Smooth muscle cell (in vitro differentiated cells): Measurements from ENCODE around the gene DNER. TPM values are rescaled to one million over a fixed set of nuclear protein-coding genes. Genes with fewer than 3 reads are reported as not detected.
A peak's percentile ranks its signal among the peaks of the same experiment; 100 is the strongest.

Source experiments
- DNase-seq: peaks from one replicate; lab custom pipeline; 2025; ENCODE audit not compliant: unreplicated experiment; lab: John Stamatoyannopoulos, UW
- H2AFZ ChIP-seq: fragments of 200-600 bp; sonication (generic); 2 replicates; pipeline ENCODE4 v1.6.0; 2016; ENCODE audit warnings: antibody characterized with exemption, low read depth, mild to moderate bottlenecking
- H3F3A ChIP-seq: fragments of 200-600 bp; sonication (generic); 2 replicates; pipeline ENCODE4 v1.6.0; 2017; ENCODE audit warnings: antibody characterized with exemption, low read depth
- H3K27ac ChIP-seq: fragments of 200-600 bp; sonication (generic); 2 replicates; pipeline ENCODE4 v1.5.1; 2016; ENCODE audit warnings: low read depth, mild to moderate bottlenecking
- H3K27me3 ChIP-seq: fragments of 200-600 bp; sonication (generic); 2 replicates; pipeline ENCODE4 v1.6.1; 2016; ENCODE audit warnings: low read depth, mild to moderate bottlenecking
- H3K36me3 ChIP-seq: fragments of 200-600 bp; sonication (generic); 2 replicates; pipeline ENCODE4 v1.5.1; 2016; ENCODE audit warnings: low read depth
- H3K4me1 ChIP-seq: fragments of 200-600 bp; sonication (generic); 2 replicates; pipeline ENCODE4 v1.5.1; 2016; ENCODE audit warnings: low read depth
- H3K4me2 ChIP-seq: fragments of 200-600 bp; sonication (generic); 2 replicates; pipeline ENCODE4 v1.6.0; 2016; ENCODE audit warnings: mild to moderate bottlenecking
- H3K4me3 ChIP-seq: fragments of 200-600 bp; sonication (generic); 2 replicates; pipeline ENCODE4 v1.5.1; 2016; ENCODE audit warnings: mild to moderate bottlenecking
- H3K79me2 ChIP-seq: fragments of 200-600 bp; sonication (generic); 2 replicates; pipeline ENCODE4 v1.6.0; 2016; ENCODE audit warnings: low read depth, mild to moderate bottlenecking
- H3K9ac ChIP-seq: fragments of 200-600 bp; sonication (generic); 2 replicates; pipeline ENCODE4 v1.6.0; 2016; ENCODE audit warnings: low read depth
- H3K9me3 ChIP-seq: fragments of 200-600 bp; sonication (generic); replicated peaks from 2 replicates; pipeline ENCODE4 v1.5.1; 2016; ENCODE audit warnings: low read depth
- H4K20me1 ChIP-seq: fragments of 200-600 bp; sonication (generic); 2 replicates; pipeline ENCODE4 v1.6.0; 2016; ENCODE audit warnings: low read depth
- WGBS: methylation state at CpG from one replicate; pipeline ENCODE4 v1.1.7; 2016; ENCODE audit warnings: low lambda C conversion rate; 5-methylcytosine and 5-hydroxymethylcytosine counted together
- polyA plus RNA-seq: library from polyadenylated mRNA; unstranded; fragments of >200 nt; fragmentation: Nextera tagmentation; extraction: Ambion mirVana; gene quantifications from 2 replicates; pipeline ENCODE4 v1.2.1, GENCODE V29; 2016
- total RNA-seq: library from RNA; depleted of rRNA; stranded (reverse); fragments of >200 nt; gene quantifications from 2 replicates; pipeline ENCODE4 v1.2.3, GENCODE V29; 2014
- TF ChIP-seq, protein P1 (sequence below): fragments of 200-600 bp; sonication (generic); IDR thresholded peaks from 2 replicates; pipeline ENCODE4 v1.5.1; 2017; ENCODE audit warnings: borderline replicate concordance, mild to moderate bottlenecking, antibody characterized with exemption; ENCODE audit not compliant: insufficient read depth, poor library complexity, severe bottlenecking

Gene DNER
- total and polyA plus RNA-seq, 2 experiments from 2014 or later = 0.31 to 0.61 TPM

DNA sequence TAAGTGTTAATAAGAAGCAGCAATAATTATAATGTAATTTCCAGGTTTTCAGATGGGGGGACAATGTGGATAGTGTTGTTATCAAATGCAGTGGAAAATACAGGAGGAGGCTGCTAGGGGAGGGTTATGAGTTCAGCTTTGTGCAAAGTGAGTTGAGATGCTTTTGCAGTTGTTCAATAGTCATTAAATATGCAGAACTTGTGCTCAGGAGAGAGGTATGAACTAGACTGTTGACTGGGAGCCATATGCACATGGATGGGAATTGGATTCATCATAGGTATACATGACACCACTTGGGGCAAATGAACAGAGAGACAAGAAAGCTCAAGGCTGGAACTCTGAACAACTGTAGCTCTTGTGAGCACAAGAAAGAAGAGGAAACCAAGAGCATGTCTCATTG is 261.1 kb downstream of the DNER start:
- H3K4me1 ChIP-seq = no peaks in the 10 kb centered on the region
- DNase-seq = no peak

DNA sequence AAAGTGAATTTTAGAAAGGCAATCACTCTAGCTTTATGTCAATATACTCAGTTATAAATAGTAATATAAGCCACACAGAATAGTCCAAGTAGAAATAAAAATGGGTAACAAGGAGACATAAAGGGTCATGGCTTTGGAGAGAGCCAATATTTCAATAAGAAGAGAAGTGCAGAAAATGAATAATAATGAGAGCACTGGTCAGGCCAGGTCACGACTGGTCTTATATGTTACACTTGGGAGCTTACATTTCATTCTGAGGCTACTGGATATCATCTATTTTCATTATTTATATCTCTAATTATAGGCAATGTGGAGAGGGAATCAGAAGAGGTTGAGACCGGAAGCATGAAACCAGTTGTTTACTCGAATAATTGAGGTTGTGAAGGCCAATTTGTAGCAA is 262.5 kb downstream of the DNER start:
- Histone ChIP-seq H2AFZ (no peak overlapping the region), H3K4me2 (no peak overlapping the region), H3K9me3 (no peaks in the 10 kb centered on the region), H3K4me3 (no peak overlapping the region), H3K4me1 (no peaks in the 10 kb centered on the region), H3K36me3 (no peaks in the 10 kb centered on the region), H3K79me2 (no peaks in the 10 kb centered on the region), H4K20me1 (no peaks in the 10 kb centered on the region), H3F3A (no peaks in the 10 kb centered on the region), H3K27ac (no peak overlapping the region), H3K27me3 (no peaks in the 10 kb centered on the region), H3K9ac (no peak overlapping the region)
- TF ChIP-seq, protein P1, sequence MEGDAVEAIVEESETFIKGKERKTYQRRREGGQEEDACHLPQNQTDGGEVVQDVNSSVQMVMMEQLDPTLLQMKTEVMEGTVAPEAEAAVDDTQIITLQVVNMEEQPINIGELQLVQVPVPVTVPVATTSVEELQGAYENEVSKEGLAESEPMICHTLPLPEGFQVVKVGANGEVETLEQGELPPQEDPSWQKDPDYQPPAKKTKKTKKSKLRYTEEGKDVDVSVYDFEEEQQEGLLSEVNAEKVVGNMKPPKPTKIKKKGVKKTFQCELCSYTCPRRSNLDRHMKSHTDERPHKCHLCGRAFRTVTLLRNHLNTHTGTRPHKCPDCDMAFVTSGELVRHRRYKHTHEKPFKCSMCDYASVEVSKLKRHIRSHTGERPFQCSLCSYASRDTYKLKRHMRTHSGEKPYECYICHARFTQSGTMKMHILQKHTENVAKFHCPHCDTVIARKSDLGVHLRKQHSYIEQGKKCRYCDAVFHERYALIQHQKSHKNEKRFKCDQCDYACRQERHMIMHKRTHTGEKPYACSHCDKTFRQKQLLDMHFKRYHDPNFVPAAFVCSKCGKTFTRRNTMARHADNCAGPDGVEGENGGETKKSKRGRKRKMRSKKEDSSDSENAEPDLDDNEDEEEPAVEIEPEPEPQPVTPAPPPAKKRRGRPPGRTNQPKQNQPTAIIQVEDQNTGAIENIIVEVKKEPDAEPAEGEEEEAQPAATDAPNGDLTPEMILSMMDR = no peak
- 93% methylated on average over 3 of the region's 3 CpGs for WGBS
- DNase-seq = no peak

More for the DNA sequence above, 261.1 kb downstream of the DNER start:
- Histone ChIP-seq H3F3A (no peaks in the 10 kb centered on the region), H3K79me2 (no peaks in the 10 kb centered on the region), H3K27me3 (no peaks in the 10 kb centered on the region), H3K9me3 (no peaks in the 10 kb centered on the region), H3K4me3 (no peak overlapping the region), H3K4me2 (no peak overlapping the region), H3K9ac (no peak overlapping the region), H3K36me3 (no peaks in the 10 kb centered on the region), H4K20me1 (no peaks in the 10 kb centered on the region), H3K27ac (no peak overlapping the region), H2AFZ (no peak overlapping the region)
- TF ChIP-seq, protein P1 = no peak

DNA sequence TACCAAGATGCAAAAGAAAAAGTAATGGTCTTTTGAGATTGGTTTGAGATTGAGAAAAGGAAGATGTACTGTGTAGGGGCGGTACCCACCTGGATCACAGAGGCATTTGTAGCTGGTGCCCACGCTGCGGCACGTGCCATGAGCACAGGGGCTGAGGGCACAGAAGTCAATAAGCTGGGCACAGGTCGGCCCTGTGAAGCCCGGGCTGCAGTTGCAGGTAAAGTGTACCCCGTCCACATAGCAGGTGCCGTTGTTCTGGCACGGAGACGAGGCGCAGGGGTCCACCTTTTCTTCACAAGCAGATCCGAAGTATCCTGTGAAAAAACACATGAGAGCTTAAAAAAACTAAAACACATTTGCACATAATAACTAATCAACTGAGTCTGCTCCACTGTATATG is 267.1 kb downstream of the DNER start:
- H3K9ac ChIP-seq = no peak overlapping the region
- no peak overlapping the region for H2AFZ ChIP-seq
- no peak overlapping the region for H3K27ac ChIP-seq
- no peaks in the 10 kb centered on the region for H3K27me3 ChIP-seq
- no peaks in the 10 kb centered on the region for H3F3A ChIP-seq
- no peak overlapping the region for H3K4me2 ChIP-seq
- no peak overlapping the region for H3K4me3 ChIP-seq
- TF ChIP-seq, protein P1 = no peak
- no peaks in the 10 kb centered on the region for H3K36me3 ChIP-seq
- WGBS = 96% methylated on average over 12 of the region's 12 CpGs
- H3K9me3 ChIP-seq = no peaks in the 10 kb centered on the region
- no peaks in the 10 kb centered on the region for H3K79me2 ChIP-seq
- H3K4me1 ChIP-seq = peaks cover 10% of the 10 kb centered on the region
- no peak for DNase-seq
- no peaks in the 10 kb centered on the region for H4K20me1 ChIP-seq

DNA sequence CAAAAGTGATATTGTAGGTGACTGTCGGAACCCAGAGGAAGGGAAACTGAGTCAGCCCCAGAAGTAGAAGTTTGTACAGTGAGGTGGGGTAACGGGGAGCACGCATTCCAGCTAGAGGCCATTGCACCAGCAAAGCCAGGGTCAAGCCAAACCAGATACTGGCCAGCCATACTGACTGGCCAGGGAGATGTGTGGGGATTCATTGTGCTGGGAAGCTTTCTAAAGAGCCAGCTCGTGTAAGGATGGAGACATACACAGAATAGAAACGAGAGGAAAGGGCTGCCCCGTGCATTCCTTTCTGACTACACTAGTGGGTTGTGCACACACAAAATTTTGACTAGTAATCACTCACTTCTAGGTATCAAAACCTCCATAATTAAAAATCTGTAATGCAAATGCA is 268.0 kb downstream of the DNER start:
- H3K4me2 ChIP-seq = no peak overlapping the region

More for the DNA sequence above, 268.0 kb downstream of the DNER start:
- Histone ChIP-seq H3K27me3 (no peaks in the 10 kb centered on the region), H4K20me1 (no peaks in the 10 kb centered on the region), H3K36me3 (no peaks in the 10 kb centered on the region), H3K9me3 (no peaks in the 10 kb centered on the region), H3K27ac (peak overlapping the region; percentile 87), H2AFZ (no peak overlapping the region), H3K9ac (no peak overlapping the region), H3F3A (no peaks in the 10 kb centered on the region), H3K79me2 (no peaks in the 10 kb centered on the region), H3K4me1 (peaks cover 10% of the 10 kb centered on the region), H3K4me3 (no peak overlapping the region)
- TF ChIP-seq, protein P1 = no peak
- DNase-seq = no peak
- WGBS = 86% methylated on average over 6 of the region's 6 CpGs
